HepG2 (cell line): Measurements from ENCODE around the gene ANKS1B.

ENCODE experiments used
- ZBTB21 ChIP-seq: sonication (generic); formaldehyde crosslinking; IDR thresholded peaks from 2 replicates; pipeline ENCODE4 v1.4.0; 2020; ENCODE audit warnings: missing genetic modification reagents
- ZNF549 ChIP-seq: sonication (generic); formaldehyde crosslinking; IDR thresholded peaks from 2 replicates; pipeline ENCODE4 v1.5.0; 2020; ENCODE audit warnings: missing genetic modification reagents
- TF ChIP-seq, protein P1 (sequence below): sonication (generic); formaldehyde crosslinking; IDR thresholded peaks from 2 replicates; pipeline ENCODE4 v1.5.0; 2020; ENCODE audit warnings: mild to moderate bottlenecking, missing genetic modification reagents, moderate library complexity

GRCh38 chr12:98701166-98701565, 1283.6 kb downstream of the ANKS1B start:
- TF ChIP-seq ZBTB21 (CRISPR knock-in tag) (no peak), ZNF549 (CRISPR knock-in tag) (no peak)
- TF ChIP-seq, protein P1, sequence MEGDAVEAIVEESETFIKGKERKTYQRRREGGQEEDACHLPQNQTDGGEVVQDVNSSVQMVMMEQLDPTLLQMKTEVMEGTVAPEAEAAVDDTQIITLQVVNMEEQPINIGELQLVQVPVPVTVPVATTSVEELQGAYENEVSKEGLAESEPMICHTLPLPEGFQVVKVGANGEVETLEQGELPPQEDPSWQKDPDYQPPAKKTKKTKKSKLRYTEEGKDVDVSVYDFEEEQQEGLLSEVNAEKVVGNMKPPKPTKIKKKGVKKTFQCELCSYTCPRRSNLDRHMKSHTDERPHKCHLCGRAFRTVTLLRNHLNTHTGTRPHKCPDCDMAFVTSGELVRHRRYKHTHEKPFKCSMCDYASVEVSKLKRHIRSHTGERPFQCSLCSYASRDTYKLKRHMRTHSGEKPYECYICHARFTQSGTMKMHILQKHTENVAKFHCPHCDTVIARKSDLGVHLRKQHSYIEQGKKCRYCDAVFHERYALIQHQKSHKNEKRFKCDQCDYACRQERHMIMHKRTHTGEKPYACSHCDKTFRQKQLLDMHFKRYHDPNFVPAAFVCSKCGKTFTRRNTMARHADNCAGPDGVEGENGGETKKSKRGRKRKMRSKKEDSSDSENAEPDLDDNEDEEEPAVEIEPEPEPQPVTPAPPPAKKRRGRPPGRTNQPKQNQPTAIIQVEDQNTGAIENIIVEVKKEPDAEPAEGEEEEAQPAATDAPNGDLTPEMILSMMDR (CRISPR knock-in tag), result no peak
